NCI-H1694 (cell line): ENCODE results near the gene GOLGA2.
"Not testable (repeated sequence)": the region's sequence is repeated elsewhere in the genome, so short reads cannot be mapped to it uniquely, and the experiment has no call there.

ENCODE experiments used
- DNase-seq: peaks from one replicate; lab custom pipeline; 2025; lab: John Stamatoyannopoulos, UW

The GOLGA2 gene

GRCh38 chr9:128242124-128242523, 33.7 kb downstream of the GOLGA2 start:
- no peak for DNase-seq

- no peak for DNase-seq
These were observed 41.9 kb downstream of the GOLGA2 start for GRCh38 chr9:128233817-128234406.

GRCh38 chr9:128232528-128233428, 43.0 kb downstream of the GOLGA2 start:
- DNase-seq, result no peak

GRCh38 chr9:128231638-128232527, 43.9 kb downstream of the GOLGA2 start:
- DNase-seq, result no peak

GRCh38 chr9:128230897-128231296, 44.9 kb downstream of the GOLGA2 start:
- not testable (repeated sequence) for DNase-seq

GRCh38 chr9:128226412-128226801, 49.4 kb downstream of the GOLGA2 start:
- no peak for DNase-seq

GRCh38 chr9:128225770-128226411, 49.9 kb downstream of the GOLGA2 start:
- DNase-seq, result no peak

- no peak for DNase-seq
These were observed 50.9 kb downstream of the GOLGA2 start for GRCh38 chr9:128224877-128225276.

- DNase-seq, result no peak
These were observed 52.7 kb downstream of the GOLGA2 start for GRCh38 chr9:128222880-128223670.

- no peak for DNase-seq
These were observed 53.8 kb downstream of the GOLGA2 start for GRCh38 chr9:128222026-128222425.

- DNase-seq, result no peak
These were observed 56.0 kb downstream of the GOLGA2 start for GRCh38 chr9:128219831-128220230.

- no peak for DNase-seq
These were observed 57.1 kb downstream of the GOLGA2 start for GRCh38 chr9:128218518-128219389.

- DNase-seq, result no peak
These were observed 57.7 kb downstream of the GOLGA2 start for GRCh38 chr9:128218172-128218517.

GRCh38 chr9:128216781-128217553, 58.8 kb downstream of the GOLGA2 start:
- no peak for DNase-seq

GRCh38 chr9:128215491-128216409, 60.1 kb downstream of the GOLGA2 start:
- no peak for DNase-seq

GRCh38 chr9:128214571-128215490, 61.0 kb downstream of the GOLGA2 start:
- no peak for DNase-seq
